ENCODE data around the gene FBXO28. TPM values are rescaled to one million over a fixed set of nuclear protein-coding genes. Genes with fewer than 3 reads are reported as not detected.

FBXO28 gene
- total RNA-seq, 1 experiment from 2014 or later: 45.8 TPM

DNA sequence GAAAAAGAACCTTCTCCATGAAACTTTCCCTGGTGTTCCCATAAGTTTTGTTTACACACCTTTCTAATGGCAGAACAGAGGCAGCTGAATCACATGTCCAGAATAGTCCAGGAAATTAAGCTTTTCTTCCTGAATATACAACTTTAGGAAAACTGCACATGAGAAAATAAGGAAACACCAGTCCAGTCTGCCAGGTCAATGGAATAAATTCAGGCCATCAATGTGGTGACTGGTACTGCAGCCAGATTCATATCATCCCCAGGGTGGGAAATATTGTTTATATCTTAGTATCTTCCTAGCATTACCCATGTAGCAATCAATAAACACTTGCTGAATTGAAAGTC lies 6.7 kb upstream of the FBXO28 start:
- ChIA-PET CTCF (interaction anchor here (1.1 to 1.3 kb wide), 2 partner anchors 261 to 409 kb away, joined by 3 to 4 read pairs; no protein-coding TSS in a partner anchor), POLR2A (ENCODE audit: low non-redundant PET) (no interaction called here)
- TF ChIP-seq, protein P1, sequence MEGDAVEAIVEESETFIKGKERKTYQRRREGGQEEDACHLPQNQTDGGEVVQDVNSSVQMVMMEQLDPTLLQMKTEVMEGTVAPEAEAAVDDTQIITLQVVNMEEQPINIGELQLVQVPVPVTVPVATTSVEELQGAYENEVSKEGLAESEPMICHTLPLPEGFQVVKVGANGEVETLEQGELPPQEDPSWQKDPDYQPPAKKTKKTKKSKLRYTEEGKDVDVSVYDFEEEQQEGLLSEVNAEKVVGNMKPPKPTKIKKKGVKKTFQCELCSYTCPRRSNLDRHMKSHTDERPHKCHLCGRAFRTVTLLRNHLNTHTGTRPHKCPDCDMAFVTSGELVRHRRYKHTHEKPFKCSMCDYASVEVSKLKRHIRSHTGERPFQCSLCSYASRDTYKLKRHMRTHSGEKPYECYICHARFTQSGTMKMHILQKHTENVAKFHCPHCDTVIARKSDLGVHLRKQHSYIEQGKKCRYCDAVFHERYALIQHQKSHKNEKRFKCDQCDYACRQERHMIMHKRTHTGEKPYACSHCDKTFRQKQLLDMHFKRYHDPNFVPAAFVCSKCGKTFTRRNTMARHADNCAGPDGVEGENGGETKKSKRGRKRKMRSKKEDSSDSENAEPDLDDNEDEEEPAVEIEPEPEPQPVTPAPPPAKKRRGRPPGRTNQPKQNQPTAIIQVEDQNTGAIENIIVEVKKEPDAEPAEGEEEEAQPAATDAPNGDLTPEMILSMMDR (conservative IDR thresholded peaks at IDR 0.05; ENCODE audit: low read depth, low read length): no peak
- TF ChIP-seq EZH2 (IDR thresholded peaks at IDR 0.05; ENCODE audit: borderline replicate concordance, low read depth, low read length, poor library complexity, severe bottlenecking): no peak
- H3K4me1 ChIP-seq (ENCODE audit: insufficient read depth, low read length, poor library complexity, severe bottlenecking): no peaks in the 10 kb centered on the region
- no peak for DNase-seq (ENCODE audit: low spot score)
- no peak overlapping the region for H3K4me3 ChIP-seq (ENCODE audit: low read depth, low read length, poor library complexity, severe bottlenecking)
- no peak overlapping the region for H3K27ac ChIP-seq (ENCODE audit: low read depth, low read length, poor library complexity, severe bottlenecking)
- H3K27me3 ChIP-seq (replicated peaks; ENCODE audit: insufficient read depth, low read depth, low read length, poor library complexity): no peaks in the 10 kb centered on the region
- H3K9me3 ChIP-seq (ENCODE audit: low read depth, low read length, poor library complexity, severe bottlenecking): no peaks in the 10 kb centered on the region
- no peaks in the 10 kb centered on the region for H3K36me3 ChIP-seq (ENCODE audit: insufficient read depth, low read length, poor library complexity, severe bottlenecking)
- intact Hi-C loops (cut with micrococcal nuclease; ENCODE audit: unreplicated experiment): loop anchor here (5.0 to 10.0 kb wide), 2 partner anchors 112 to 410 kb away; no protein-coding TSS in a partner anchor
- no TSS peak for BruUV-seq (replicated peaks)

DNA sequence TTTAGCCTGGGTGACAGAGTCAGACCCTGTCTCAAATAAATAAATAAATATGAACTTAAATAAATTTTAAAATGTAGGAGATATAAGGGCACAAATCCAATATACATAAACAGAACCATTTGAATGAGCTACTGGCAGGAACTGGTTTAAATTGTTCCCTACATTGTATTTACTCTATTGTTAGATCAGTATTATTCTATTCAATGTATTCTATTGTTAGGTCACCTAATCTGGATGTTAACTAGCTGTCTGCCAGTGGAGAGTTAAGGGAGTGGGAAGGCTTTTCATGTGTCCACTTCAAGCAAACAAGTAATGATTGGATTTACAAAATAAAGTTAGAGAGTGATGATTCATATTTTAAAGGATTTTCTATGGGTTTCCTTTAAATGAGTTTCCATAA lies 4.9 kb upstream of the FBXO28 start:
- Histone ChIP-seq H3K27me3 (replicated peaks; ENCODE audit: insufficient read depth, low read depth, low read length, poor library complexity) (no peaks in the 10 kb centered on the region), H3K9me3 (ENCODE audit: low read depth, low read length, poor library complexity, severe bottlenecking) (no peaks in the 10 kb centered on the region), H3K4me3 (ENCODE audit: low read depth, low read length, poor library complexity, severe bottlenecking) (no peak overlapping the region), H3K27ac (ENCODE audit: low read depth, low read length, poor library complexity, severe bottlenecking) (no peak overlapping the region), H3K4me1 (ENCODE audit: insufficient read depth, low read length, poor library complexity, severe bottlenecking) (peaks cover 4% of the 10 kb centered on the region), H3K36me3 (ENCODE audit: insufficient read depth, low read length, poor library complexity, severe bottlenecking) (no peaks in the 10 kb centered on the region)
- ChIA-PET CTCF (no interaction called here), POLR2A (ENCODE audit: low non-redundant PET) (no interaction called here)
- no TSS peak for BruUV-seq (replicated peaks)
- intact Hi-C loops (cut with micrococcal nuclease; ENCODE audit: unreplicated experiment): loop anchor here (5.0 to 10.0 kb wide), 2 partner anchors 114 to 412 kb away; no protein-coding TSS in a partner anchor
- DNase-seq (ENCODE audit: low spot score): no peak
- TF ChIP-seq EZH2 (IDR thresholded peaks at IDR 0.05; ENCODE audit: borderline replicate concordance, low read depth, low read length, poor library complexity, severe bottlenecking): no peak
- TF ChIP-seq, protein P1 (conservative IDR thresholded peaks at IDR 0.05; ENCODE audit: low read depth, low read length): no peak

DNA sequence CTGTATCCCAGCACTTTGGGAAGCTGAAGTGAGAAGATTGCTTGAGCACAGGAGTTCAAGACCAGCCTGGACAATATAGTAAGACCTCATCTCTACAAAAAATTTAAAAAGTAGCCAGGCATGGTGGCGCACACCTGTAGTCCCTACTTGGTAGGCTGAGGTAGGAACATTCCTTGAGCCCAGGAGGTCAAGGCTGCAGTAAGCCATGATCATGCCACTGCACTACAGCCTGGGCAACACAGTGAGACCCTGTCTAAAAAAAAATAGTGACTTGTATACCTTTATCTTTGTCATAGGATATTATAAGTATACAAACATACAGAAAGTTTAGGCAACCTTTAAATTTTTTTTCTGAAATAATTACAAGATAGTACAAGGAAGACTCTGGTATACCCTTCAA lies 3.9 kb upstream of the FBXO28 start:
- no peaks in the 10 kb centered on the region for H3K9me3 ChIP-seq (ENCODE audit: low read depth, low read length, poor library complexity, severe bottlenecking)
- no peaks in the 10 kb centered on the region for H3K27me3 ChIP-seq (replicated peaks; ENCODE audit: insufficient read depth, low read depth, low read length, poor library complexity)
- no peak overlapping the region for H3K27ac ChIP-seq (ENCODE audit: low read depth, low read length, poor library complexity, severe bottlenecking)
- intact Hi-C loops (cut with micrococcal nuclease; ENCODE audit: unreplicated experiment): loop anchor here (5.0 to 10.0 kb wide), 4 partner anchors 115 to 413 kb away; no protein-coding TSS in a partner anchor
- H3K4me1 ChIP-seq (ENCODE audit: insufficient read depth, low read length, poor library complexity, severe bottlenecking): peaks cover 4% of the 10 kb centered on the region
- no peak for TF ChIP-seq EZH2 (IDR thresholded peaks at IDR 0.05; ENCODE audit: borderline replicate concordance, low read depth, low read length, poor library complexity, severe bottlenecking)
- TF ChIP-seq, protein P1 (conservative IDR thresholded peaks at IDR 0.05; ENCODE audit: low read depth, low read length): no peak
- ChIA-PET POLR2A (ENCODE audit: low non-redundant PET) (no interaction called here), CTCF (no interaction called here)
- DNase-seq (ENCODE audit: low spot score): no peak
- H3K36me3 ChIP-seq (ENCODE audit: insufficient read depth, low read length, poor library complexity, severe bottlenecking): no peaks in the 10 kb centered on the region
- BruUV-seq (replicated peaks): no TSS peak
- H3K4me3 ChIP-seq (ENCODE audit: low read depth, low read length, poor library complexity, severe bottlenecking): no peak overlapping the region
